NCI-H1092 treated with DMSO at 0.1 percent for 48 hours (cell line): Measurements from ENCODE around the gene NKAIN4.

Experiments used
- DNase-seq: peaks from one replicate; lab custom pipeline; 2025; lab: John Stamatoyannopoulos, UW

The NKAIN4 gene

DNA sequence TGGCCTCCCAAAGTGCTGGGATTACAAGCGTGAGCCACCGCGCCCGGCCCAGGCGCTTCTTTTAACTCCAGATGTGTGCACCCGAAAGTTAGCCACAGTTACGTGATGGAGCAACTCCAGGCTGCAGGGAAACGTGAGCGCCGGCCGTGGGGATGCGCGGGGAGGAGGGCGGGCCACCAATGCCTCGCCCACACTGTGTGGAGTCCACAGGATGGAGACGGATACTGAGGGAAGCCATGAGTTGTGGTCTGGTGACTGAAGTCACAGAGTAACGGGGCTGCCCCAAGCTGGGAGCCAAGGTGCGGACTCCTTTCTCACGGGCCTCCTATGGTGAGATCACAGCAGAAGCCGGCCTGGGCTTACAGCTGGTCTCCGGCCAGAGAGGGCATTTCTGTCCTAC, 61.5 kb downstream of the NKAIN4 start:
- no peak for DNase-seq

- peak; percentile 78 for DNase-seq
Measured at GRCh38 chr20:63191400-63191799, 62.9 kb downstream of the NKAIN4 start.

DNA sequence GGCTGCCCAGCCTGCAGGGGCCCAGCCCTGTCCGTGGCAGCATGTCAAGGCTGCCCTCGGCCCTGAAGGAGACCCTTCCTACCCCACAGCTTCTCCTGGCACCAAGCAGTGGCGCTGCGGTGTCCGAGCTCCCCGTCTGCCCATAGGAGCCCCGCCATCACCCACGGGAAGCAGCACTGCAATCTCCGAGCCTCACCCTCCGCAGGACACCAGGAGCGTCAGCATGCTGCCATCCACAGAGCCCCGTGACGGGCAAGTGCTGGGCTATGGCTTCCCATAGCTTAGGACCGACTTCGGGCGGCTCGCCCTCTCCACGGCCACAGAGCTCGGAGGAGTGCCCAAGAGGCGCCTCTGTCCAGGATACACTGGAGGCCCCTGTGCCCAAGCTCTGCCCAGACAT, 63.4 kb downstream of the NKAIN4 start:
- DNase-seq = no peak
